ENCODE measurements around the gene KHDC4. TPM values are rescaled to one million over a fixed set of nuclear protein-coding genes. Genes with fewer than 3 reads are reported as not detected.

The KHDC4 gene
- total and polyA plus RNA-seq, 2 of the 4 experiments (the other 2 are of a cell fraction), result 28.0 to 29.9 TPM

DNA sequence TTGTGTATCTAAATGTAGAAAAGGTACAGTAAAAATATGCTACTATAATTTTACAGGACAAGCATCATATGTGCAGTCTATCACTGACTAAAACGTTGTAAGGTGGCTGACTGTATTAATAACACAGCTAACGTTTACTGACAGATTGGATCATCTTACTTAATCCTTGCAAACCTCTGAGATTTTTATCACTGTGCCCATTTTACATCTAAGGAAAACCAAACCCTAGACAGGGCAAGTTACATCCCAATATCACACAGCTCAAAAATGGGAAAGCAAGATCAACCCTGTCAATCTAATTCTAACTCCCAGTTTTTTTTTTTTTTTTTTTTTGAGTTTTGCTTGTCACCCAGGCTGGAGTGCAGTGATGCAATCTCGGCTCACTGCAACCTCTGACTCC, 15.6 kb downstream of the KHDC4 start:
- H3K36me3 ChIP-seq (ENCODE audit: control insufficient read depth, insufficient read depth, low read length), result peaks cover 59% of the 10 kb centered on the region
- H3K79me1 ChIP-seq (ENCODE audit: low read depth in 1 of 2, low read length in 2 of 2), result peaks cover 19 to 24% of the 10 kb centered on the region in 2 experiments
- BruUV-seq (replicated peaks), result no TSS peak
- no peak overlapping the region for H2BK120ac ChIP-seq (ENCODE audit: low read depth, low read length)
- dilution Hi-C loops (cut with HindIII; ENCODE audit: low sequenced_read_pairs, unreplicated experiment), result no loop called here
- H3K27ac ChIP-seq (ENCODE audit: insufficient read depth, low read length), result no peak overlapping the region
- no peak for ATAC-seq (ENCODE audit: low read depth)
- no peak overlapping the region for H4K91ac ChIP-seq (ENCODE audit: insufficient read depth, low read depth, low read length)
- POLR2A ChIA-PET (ENCODE audit: unreplicated experiment), result no interaction called here
- intact Hi-C loops (cut with micrococcal nuclease), result no loop called here
- no peak overlapping the region for H3K4ac ChIP-seq (ENCODE audit: low read depth, low read length)
- H3K4me2 ChIP-seq (ENCODE audit: low read depth, low read length), result no peak overlapping the region
- no peak overlapping the region for H3K4me3 ChIP-seq (ENCODE audit: insufficient read depth, low read depth, low read length)
- no peak overlapping the region for H2BK15ac ChIP-seq (ENCODE audit: low read depth, low read length)
- no peak for DNase-seq
- no peak overlapping the region for H4K5ac ChIP-seq (ENCODE audit: low read depth, low read length)
- H2AFZ ChIP-seq (replicated peaks; ENCODE audit: low read length, poor library complexity), result no peak overlapping the region
- in situ Hi-C loops (cut with MboI; ENCODE audit: low sequenced_read_pairs), result no loop called here
- no peak overlapping the region for H4K8ac ChIP-seq (ENCODE audit: low read depth in 2 of 2, low read length in 2 of 2)
- peaks cover 9% of the 10 kb centered on the region; the same call in 1 of the 2 replicates for H4K20me1 ChIP-seq (ENCODE audit: insufficient read depth, low read length)
- no peaks in the 10 kb centered on the region for H3K9me3 ChIP-seq (ENCODE audit: control insufficient read depth, insufficient read depth, low read length)
- H3K18ac ChIP-seq (ENCODE audit: low read depth, low read length), result no peak overlapping the region
- H3K9me1 ChIP-seq (ENCODE audit: insufficient read depth, low read length), result peaks cover 4% of the 10 kb centered on the region; the same call in 1 of the 2 replicates
- CTCF ChIA-PET, result interaction anchor here (1.1 kb wide), 1 partner anchor 12 kb away, joined by 7 read pairs; no protein-coding TSS in a partner anchor
- no peak for TF ChIP-seq USF2 (IDR thresholded peaks at IDR 0.05; ENCODE audit: low read depth, low read length)
- no peak for TF ChIP-seq MAZ (IDR thresholded peaks at IDR 0.05; ENCODE audit: borderline replicate concordance, low read depth, low read length)
- TF ChIP-seq, protein P1, sequence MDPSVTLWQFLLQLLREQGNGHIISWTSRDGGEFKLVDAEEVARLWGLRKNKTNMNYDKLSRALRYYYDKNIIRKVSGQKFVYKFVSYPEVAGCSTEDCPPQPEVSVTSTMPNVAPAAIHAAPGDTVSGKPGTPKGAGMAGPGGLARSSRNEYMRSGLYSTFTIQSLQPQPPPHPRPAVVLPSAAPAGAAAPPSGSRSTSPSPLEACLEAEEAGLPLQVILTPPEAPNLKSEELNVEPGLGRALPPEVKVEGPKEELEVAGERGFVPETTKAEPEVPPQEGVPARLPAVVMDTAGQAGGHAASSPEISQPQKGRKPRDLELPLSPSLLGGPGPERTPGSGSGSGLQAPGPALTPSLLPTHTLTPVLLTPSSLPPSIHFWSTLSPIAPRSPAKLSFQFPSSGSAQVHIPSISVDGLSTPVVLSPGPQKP (IDR thresholded peaks at IDR 0.05; ENCODE audit: borderline replicate concordance, low read depth, low read length), result no peak
- no peak for TF ChIP-seq RAD21 (IDR thresholded peaks at IDR 0.05; ENCODE audit: low read length)
- no peak for TF ChIP-seq RFX5 (IDR thresholded peaks at IDR 0.05; ENCODE audit: low read depth, low read length)
- TF ChIP-seq, protein P2, sequence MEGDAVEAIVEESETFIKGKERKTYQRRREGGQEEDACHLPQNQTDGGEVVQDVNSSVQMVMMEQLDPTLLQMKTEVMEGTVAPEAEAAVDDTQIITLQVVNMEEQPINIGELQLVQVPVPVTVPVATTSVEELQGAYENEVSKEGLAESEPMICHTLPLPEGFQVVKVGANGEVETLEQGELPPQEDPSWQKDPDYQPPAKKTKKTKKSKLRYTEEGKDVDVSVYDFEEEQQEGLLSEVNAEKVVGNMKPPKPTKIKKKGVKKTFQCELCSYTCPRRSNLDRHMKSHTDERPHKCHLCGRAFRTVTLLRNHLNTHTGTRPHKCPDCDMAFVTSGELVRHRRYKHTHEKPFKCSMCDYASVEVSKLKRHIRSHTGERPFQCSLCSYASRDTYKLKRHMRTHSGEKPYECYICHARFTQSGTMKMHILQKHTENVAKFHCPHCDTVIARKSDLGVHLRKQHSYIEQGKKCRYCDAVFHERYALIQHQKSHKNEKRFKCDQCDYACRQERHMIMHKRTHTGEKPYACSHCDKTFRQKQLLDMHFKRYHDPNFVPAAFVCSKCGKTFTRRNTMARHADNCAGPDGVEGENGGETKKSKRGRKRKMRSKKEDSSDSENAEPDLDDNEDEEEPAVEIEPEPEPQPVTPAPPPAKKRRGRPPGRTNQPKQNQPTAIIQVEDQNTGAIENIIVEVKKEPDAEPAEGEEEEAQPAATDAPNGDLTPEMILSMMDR (conservative IDR thresholded peaks at IDR 0.05; ENCODE audit: low read depth, low read length), result no peak
- TF ChIP-seq RCOR1 (IDR thresholded peaks at IDR 0.05; ENCODE audit: insufficient replicate concordance, low read length), result no peak
- no peak for TF ChIP-seq POLR2A (IDR thresholded peaks at IDR 0.05; ENCODE audit: low read depth, low read length)
- no peak for TF ChIP-seq CHD1 (IDR thresholded peaks at IDR 0.05; ENCODE audit: low read depth, low read length)
- no peak for TF ChIP-seq FOS (IDR thresholded peaks at IDR 0.05; ENCODE audit: low read depth, low read length)
- no peak for TF ChIP-seq MAFK (IDR thresholded peaks at IDR 0.05; ENCODE audit: low read depth, low read length)
- H3K56ac ChIP-seq (ENCODE audit: extremely low read depth, insufficient read depth, low read length), result no peak overlapping the region
- H3K9ac ChIP-seq (ENCODE audit: low read depth, low read length), result no peak overlapping the region
- H2BK5ac ChIP-seq (ENCODE audit: low read depth, low read length, poor library complexity, severe bottlenecking), result no peak overlapping the region
- H2AK5ac ChIP-seq (ENCODE audit: low read depth, low read length), result no peak overlapping the region
- no peak overlapping the region for H2BK20ac ChIP-seq (ENCODE audit: low read depth, low read length)
- no peak overlapping the region for H2AK9ac ChIP-seq (replicated peaks; ENCODE audit: low read depth, low read length, poor library complexity)
- H3K23ac ChIP-seq (ENCODE audit: low read depth, low read length), result no peak overlapping the region
- H3K27me3 ChIP-seq (ENCODE audit: control insufficient read depth, insufficient read depth, low read length), result no peaks in the 10 kb centered on the region
- no peak overlapping the region for H3K14ac ChIP-seq (replicated peaks; ENCODE audit: low read depth, low read length)
- peaks cover 6% of the 10 kb centered on the region; the same call in 1 of the 2 replicates for H3K4me1 ChIP-seq (ENCODE audit: control insufficient read depth, insufficient read depth, low read length)
- 72% methylated on average over 2 of the region's 3 CpGs; no CpG with 5 or more reads in 1 of the 2 experiments for WGBS, 2 experiments (ENCODE audit: extremely low coverage in 2 of 2, insufficient read length in 1 of 2)

Data from IMR-90 (cell line).